GM12874 (cell line): ENCODE measurements around the gene NRL.

Experiments
- CTCF ChIP-seq: IDR thresholded peaks from 2 replicates; pipeline ENCODE4 v1.5.1; 2011; ENCODE audit warnings: low read depth, mild to moderate bottlenecking, control low read depth, low read length, moderate library complexity; ENCODE audit not compliant: insufficient read depth

Gene NRL

GRCh38 chr14:24093901-24094840, 20.6 kb downstream of the NRL start, which contains the start of gene PCK2:
PCK2 (plus strand) TSS chr14:24094311; CDS start chr14:24094406, 95 bp downstream.
- no peak for TF ChIP-seq CTCF

GRCh38 chr14:24093207-24093900, 21.4 kb downstream of the NRL start:
- no peak for TF ChIP-seq CTCF

GRCh38 chr14:24092505-24093206, 22.1 kb downstream of the NRL start:
- no peak for TF ChIP-seq CTCF

GRCh38 chr14:24092110-24092504, 22.6 kb downstream of the NRL start:
- TF ChIP-seq CTCF: no peak

GRCh38 chr14:24089890-24090289, 24.9 kb downstream of the NRL start:
- no peak for TF ChIP-seq CTCF

- TF ChIP-seq CTCF: no peak
These were observed 26.7 kb downstream of the NRL start for GRCh38 chr14:24088095-24088494.

- no peak for TF ChIP-seq CTCF
These were observed 27.7 kb downstream of the NRL start for GRCh38 chr14:24087004-24087403.
